NCI-H748 treated with DMSO at 0.1 percent for 48 hours (cell line): ENCODE measurements around the gene TTC23.

ENCODE experiments used
- DNase-seq: peaks from one replicate; lab custom pipeline; 2025; lab: John Stamatoyannopoulos, UW

TTC23 gene

DNA sequence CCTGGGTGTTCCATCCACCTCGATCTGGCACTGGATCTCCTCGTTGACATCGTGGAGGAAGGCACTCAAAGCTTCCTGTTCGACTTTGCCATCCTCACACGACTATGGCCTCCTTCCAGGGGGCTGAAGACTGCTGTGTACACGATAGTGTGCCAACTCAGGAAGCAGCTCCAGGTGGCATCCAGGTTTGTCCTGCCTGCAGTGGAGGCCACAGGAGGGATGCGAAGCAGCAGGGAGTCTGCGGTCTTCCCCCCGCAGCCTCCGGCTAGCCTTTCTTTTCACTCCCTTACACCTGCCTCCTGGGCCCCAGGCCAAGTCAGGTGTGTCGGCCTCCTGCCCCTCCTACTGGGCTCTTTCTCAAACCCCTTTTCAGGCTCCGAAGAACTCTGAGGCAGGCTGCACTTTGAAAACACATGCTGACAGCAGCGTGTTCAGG is 112.3 kb downstream of the TTC23 start:
- peak; percentile 35 for DNase-seq

DNA sequence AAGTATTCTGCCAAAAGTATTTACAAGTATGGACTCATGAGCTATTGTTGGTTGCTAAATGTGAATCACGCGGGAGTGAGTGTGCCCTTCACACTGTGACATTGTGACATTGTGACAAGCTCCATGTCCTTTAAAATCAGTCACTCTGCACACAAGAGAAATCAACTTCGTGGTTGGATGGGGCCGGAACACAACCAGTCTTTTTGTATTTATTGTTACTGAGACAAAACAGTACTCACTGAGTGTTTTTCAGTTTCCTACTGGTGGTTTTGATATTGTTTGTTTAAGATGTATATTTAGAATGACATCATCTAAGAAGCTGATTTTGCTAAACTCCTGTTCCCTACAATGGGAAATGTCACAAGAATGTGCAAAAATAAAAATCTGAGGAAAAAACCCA is 114.2 kb downstream of the TTC23 start:
- DNase-seq, result no peak

DNA sequence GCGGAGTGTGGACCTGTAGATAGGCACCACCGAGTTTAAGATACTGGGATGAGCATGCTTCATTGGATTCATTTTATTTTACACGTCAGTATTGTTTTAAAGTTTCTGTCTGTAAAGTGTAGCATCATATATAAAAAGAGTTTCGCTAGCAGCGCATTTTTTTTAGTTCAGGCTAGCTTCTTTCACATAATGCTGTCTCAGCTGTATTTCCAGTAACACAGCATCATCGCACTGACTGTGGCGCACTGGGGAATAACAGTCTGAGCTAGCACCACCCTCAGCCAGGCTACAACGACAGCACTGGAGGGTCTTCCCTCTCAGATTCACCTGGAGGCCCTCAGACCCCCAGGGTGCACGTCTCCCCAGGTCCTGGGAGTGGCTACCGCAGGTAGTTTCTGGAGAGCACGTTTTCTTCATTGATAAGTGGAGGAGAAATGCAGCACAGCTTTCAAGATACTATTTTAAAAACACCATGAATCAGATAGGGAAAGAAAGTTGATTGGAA is 115.0 kb downstream of the TTC23 start:
- DNase-seq, result no peak

DNA sequence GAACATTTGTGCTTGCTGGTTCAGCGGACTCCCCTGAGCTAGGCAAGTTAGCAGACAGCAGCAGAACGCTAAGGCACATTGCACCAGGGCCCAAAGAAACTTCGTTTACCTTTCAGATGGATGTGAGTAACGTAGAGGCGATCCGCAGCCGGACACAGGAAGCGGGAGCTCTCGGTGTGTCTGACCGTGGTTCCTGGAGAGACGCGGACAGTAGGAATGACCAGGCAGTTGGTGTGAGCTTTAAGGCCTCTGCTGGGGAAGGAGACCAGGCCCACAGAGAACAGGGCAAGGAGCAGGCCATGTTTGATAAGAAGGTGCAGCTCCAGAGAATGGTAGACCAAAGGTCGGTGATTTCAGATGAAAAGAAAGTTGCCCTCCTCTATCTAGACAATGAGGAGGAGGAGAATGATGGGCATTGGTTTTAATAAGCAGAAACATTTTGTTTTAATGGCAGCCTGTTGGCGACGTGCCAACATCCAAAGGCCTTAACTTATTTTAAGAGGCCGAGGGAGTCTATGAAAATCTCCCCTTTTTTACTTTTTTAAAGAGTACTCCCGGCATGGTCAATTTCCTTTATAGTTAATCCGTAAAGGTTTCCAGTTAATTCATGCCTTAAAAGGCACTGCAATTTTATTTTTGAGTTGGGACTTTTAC is 116.6 kb downstream of the TTC23 start:
- DNase-seq, result no peak

DNA sequence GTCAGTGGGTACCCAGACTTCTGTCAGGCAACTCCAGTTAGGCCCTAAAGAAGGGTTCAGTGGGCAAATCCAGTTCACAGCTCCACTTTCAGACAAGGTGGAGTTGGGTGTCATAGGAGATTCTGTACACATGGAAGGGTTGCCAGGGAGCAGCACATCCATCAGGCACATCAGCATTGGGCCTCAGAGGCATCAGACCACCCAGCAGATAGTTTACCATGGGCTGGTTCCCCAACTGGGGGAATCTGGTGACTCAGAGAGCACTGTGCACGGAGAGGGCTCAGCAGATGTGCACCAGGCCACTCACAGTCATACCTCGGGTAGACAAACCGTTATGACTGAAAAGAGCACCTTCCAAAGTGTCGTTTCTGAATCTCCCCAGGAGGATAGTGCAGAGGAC is 117.3 kb downstream of the TTC23 start:
- no peak for DNase-seq

DNA sequence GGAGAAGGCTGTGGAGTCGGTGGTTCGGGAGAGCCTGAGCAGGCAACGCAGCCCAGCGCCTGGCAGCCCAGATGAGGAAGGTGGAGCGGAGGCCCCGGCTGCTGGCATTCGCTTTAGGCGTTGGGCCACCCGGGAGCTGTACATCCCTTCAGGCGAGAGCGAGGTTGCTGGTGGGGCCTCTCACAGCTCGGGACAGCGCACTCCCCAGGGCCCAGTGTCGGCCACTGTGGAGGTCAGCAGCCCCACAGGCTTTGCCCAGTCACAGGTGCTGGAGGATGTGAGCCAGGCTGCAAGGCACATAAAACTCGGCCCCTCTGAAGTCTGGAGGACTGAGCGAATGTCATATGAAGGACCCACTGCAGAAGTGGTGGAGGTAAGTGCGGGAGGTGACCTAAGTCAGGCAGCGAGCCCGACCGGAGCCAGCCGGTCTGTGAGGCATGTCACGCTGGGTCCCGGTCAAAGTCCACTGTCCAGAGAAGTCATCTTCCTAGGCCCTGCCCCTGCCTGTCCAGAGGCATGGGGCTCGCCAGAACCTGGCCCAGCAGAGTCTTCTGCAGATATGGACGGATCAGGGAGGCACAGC is 117.8 kb downstream of the TTC23 start:
- no peak for DNase-seq

DNA sequence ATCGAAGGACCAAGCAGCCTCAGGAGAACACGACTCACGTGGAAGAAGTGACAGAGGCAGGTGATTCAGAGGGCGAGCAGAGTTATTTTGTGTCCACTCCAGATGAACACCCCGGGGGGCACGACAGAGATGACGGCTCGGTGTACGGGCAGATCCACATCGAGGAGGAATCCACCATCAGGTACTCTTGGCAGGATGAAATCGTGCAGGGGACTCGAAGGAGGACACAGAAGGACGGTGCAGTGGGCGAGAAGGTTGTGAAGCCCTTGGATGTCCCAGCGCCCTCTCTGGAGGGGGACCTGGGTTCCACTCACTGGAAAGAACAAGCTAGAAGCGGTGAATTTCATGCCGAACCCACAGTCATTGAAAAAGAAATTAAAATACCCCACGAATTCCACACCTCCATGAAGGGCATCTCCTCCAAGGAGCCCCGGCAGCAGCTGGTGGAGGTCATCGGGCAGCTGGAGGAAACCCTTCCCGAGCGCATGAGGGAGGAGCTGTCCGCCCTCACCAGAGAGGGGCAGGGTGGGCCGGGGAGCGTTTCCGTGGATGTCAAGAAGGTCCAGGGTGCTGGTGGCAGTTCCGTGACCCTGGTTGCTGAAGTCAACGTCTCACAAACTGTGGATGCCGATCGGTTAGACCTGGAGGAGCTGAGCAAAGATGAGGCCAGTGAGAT is 118.5 kb downstream of the TTC23 start:
- DNase-seq, result no peak

DNA sequence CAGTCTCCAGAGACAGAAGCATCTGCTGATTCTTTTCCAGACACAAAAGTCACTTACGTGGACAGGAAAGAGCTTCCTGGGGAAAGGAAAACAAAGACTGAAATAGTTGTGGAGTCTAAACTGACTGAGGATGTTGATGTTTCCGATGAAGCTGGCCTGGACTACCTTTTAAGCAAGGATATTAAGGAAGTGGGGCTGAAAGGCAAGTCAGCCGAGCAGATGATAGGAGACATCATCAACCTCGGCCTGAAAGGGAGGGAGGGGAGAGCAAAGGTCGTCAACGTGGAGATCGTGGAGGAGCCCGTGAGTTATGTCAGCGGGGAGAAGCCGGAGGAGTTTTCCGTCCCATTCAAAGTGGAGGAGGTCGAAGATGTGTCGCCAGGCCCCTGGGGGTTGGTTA is 119.1 kb downstream of the TTC23 start:
- DNase-seq, result no peak

DNA sequence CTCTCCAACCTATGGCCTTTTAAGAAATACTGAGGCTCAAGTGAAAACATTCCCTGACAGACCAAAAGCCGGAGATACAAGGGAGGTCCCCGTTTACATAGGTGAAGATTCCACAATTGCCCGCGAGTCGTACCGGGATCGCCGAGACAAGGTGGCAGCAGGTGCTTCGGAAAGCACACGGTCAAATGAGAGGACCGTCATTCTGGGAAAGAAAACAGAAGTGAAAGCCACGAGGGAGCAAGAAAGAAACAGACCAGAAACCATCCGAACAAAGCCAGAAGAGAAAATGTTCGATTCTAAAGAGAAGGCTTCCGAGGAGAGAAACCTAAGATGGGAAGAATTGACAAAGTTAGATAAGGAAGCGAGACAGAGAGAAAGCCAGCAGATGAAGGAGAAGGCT is 119.7 kb downstream of the TTC23 start:
- DNase-seq, result no peak

DNA sequence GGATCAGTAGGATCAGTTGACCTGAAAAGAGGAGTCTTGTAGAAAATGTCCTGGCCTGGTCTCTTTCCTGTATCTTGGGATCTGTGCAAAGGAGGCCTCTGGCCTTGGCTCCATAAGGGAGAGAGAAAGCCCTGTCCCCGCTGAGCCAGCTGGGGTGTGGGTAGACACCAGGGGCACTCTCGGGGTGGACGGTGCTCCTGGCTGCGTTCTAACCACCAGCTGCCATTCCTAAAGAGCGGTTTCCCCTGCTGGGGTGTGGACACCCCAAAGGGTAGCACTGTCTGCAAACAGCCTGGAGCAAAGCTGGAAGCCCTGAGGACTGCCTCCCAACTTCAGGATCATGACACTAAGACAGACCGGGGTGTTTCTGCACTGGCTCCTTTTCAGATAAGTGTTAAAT is 121.0 kb downstream of the TTC23 start:
- DNase-seq, result no peak

DNA sequence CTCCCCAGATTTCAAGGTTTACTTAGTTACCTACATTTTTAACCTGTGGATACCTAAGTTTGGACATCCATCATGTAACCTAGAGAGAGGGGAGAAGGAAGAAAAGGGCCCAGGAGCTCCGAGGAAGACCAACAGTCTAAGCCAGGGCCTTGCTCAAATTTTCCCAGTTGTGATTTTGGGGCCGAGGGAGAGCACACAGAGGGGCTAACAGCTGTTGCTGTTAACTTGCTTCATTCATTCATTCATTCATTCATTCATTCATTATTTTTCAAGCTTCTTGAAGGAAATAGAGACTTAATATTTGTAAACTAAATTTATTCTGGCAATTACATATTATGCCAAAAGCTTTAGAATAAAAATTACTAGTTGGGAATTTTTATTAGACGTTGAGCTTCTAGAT is 121.6 kb downstream of the TTC23 start:
- no peak for DNase-seq

DNA sequence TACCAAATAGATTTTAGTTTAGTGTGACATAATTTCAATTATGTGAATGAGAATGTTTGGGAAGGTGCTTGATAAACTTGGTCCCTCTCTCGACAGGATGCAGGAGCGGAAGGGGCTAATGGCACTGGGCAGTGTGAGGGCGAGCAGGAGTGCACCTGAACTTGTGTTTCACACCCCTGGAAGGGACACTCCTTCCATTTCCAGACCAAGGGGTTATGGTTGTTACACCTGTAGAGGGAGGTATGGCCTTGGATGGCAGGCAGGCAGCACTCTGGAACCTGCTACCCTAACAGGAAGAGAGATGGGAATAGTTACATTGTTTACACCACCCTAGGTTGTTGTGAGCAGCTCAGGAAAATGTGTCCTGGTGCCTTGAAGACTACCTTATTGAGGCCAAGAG is 122.5 kb downstream of the TTC23 start:
- no peak for DNase-seq

DNA sequence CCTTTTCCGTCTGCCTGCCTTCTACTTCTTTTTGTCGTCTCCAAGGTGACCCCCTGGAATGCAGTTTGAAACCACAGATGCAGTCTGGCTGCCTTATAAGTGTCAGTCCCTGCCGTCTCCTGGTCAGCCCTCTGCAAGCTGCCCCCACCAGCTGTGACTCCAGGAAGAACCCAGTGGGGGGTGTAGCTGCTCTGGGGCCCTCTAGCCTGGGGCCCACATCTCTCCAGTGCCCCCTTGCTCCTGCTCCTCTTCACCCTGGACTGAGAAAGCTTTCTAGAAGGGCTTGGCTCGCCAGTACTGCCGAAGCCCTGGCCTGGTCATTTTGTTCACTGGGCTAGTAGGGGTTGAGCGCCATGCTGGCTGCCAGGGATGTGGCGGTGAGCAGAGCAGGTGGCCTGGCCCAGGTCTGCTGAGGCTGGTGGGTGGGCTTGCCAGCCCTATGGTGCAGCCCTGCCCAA is 123.2 kb downstream of the TTC23 start:
- DNase-seq, result no peak

DNA sequence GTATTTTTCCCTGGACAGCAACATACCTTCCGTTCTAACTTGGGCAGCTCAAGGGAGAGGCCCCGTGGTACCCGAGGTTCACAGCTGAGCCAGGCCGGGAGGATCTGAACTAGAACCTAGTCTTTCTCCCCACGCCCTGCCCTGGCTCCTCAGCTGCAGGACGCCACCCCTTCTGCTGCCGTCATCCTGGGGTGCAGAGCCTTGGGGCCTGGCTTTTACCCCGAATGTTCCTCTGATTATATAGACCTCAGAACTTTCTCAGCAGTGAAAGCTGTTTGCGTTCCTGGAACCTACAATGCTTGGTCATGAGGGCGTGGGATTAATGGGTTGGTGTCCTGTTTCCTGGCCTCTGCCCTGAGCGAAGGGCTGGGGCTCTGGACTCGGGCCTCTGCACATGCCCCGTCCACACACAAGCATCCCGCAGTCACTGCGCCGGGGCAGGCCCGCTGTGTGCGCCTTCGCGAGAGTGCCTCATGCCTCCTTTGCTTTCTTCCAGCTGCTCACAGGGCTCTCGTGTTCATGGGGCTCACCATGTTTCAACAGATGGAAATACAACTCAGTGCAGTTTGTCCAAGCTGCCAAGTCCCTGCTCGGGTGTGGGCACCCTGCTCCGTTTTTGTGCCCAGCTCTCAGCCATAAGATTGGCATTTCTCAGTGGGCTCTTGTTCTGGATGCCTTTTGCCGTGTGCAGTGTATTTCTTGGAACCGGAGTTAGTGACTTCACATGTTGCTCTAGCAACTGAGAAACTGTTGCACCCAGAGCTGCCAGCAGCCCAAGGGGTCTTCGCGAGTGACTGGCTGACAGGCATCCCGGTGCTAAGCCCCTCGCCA is 124.1 kb downstream of the TTC23 start:
- no peak for DNase-seq

DNA sequence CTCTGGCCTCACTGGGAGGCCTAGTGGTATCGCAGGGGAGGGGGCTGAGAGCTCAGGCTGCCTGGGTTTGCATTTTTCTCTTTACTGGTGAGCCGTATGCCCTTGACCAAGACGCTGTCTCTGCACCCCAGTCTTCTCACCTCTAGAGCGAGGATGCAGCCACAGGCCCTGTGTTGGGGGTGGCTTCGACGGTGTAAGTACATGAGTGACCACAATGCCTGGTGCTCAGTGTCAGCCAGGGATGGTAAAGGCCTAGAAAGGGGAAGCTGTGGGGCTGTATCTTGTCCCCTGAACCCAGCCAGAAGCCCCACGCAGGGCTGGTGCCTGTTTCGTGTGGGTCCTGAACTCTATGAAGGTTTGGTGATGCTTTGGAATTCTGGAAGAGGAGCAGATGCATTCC is 124.7 kb downstream of the TTC23 start:
- DNase-seq, result no peak

DNA sequence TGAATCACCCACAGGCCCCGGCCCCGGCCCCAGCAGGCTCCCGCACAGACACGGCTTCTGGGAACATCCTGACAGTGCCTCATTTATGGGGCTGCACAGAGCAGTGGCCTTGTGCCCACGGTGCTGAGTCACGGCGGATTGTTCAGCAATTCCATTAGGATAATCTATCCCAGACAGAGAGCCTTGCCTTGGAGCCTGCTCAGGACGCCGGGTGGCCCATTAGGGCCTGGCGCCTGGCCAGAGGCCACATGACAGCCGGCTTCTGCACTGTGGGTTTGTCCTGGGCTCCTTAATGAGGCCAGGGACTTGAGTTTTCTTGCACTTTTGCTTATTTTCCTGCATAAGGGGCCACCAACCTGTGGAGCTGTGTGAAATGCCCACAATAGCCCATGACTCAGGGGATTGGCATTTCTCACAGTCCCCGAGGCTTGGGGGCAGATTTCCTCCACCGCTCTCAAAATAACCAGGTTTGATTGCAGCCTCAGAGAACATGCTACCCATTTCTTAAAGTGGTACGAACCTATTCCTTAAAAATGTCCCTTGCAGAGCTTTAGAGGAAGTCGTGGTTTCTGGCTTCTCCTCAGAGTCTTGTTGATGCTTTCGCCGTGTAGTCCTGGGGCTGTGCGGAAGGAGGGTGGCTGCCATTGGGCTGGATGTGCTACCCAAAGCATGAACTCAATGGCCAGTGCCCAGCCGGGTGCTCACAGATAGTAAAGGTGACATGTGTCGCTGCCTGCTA is 125.5 kb downstream of the TTC23 start:
- no peak for DNase-seq

DNA sequence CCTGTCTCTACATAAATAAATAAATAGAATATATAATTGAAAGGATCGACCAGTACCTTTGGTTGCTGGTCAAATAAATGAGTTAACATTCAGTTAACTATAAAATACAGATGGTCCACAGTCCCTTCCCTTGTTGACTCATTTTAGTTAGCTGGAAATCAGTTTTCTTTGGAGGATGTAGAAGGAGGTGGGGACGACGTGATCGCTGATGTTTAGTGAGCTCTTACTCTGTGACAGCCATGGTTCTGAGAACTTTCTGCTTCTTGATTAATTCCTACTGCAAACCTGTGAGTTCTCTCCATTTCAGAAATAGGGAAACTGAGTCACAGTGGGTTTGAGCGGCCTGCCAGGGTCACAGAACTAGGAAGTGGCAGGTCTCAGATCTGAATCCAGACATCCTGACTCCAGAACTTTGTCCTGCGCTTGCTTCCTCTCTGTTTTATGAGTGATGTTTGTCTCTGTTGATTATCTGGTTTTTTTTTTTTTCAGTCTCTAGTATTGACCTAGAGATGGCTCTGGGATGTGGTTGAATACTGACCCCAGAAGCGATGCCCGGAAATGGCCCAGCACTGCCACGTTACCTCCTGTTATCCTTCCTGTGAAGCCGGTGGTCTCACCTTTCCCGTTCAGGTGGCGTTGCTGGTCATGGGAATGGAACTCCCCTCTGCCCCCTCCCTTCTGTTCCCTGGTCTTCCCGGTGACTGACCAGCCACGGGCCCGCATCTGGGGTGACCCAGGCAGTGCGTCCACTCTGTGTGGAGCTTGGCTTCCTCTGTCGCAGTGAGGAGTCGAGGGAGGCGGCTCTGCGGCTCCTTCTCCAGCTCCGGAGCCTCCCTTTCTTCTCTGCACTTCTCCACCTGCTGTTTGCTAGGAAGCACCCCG is 126.3 kb downstream of the TTC23 start:
- DNase-seq, result no peak

DNA sequence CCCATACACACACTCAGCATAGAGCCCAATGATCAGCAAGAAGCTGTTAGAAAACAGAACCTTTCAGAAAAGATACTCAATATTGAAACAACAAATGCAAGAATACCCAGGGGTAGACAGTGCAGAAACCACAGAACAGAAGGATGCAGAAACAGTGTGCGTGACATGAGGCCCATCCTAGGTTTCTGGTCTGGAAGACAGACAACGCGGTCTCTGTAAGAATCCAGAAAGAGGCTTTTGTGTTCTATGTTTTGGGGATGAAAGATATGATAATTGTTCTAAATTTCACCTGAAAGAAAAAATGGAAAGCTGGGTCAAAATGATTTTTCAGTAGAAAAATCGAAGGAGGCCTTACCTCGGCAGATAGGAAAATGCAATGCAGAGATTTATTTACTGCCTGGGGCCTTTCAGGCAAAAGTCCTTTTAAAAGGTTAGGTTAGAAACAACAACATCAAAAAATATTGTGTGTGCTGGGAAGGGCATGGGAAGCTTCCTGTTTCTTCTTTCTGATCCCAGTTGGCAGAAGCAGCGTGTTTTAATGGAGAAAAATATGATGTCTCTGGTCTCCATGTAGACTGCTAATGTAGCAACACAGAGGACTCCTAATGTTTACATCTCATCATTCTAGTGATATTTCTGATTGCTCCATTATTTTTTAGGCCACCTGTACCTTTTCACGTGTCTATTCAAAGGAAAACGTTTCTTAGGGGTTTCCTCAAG is 127.5 kb downstream of the TTC23 start:
- DNase-seq, result no peak

DNA sequence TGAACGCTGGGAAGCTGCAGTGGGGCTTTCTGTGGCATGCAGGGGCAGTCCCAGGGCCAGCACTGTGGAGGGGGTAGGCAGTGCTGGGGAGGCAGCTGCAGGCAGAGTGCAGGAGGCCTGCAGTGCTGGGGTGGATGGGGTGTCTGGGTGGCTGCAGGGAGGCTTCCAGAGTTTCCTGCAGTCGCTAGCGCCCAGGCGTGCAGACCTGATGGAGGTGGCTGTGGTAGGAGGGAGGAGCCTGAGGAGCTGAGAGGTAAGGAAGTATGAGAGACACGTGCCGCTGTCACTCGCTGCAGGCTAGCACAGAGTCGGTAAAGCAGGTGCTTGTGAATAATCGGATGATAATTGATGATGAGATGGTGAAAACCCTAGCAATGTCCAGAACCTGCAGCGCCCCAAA is 128.2 kb downstream of the TTC23 start:
- no peak for DNase-seq
